ENCODE data around the gene FAM219B. TPM values are rescaled to one million over a fixed set of nuclear protein-coding genes. Genes with fewer than 3 reads are reported as not detected.

Gene FAM219B
- total and polyA plus RNA-seq, 2 of the 4 experiments (the other 2 are of a cell fraction), result 24.9 to 48.7 TPM

DNA sequence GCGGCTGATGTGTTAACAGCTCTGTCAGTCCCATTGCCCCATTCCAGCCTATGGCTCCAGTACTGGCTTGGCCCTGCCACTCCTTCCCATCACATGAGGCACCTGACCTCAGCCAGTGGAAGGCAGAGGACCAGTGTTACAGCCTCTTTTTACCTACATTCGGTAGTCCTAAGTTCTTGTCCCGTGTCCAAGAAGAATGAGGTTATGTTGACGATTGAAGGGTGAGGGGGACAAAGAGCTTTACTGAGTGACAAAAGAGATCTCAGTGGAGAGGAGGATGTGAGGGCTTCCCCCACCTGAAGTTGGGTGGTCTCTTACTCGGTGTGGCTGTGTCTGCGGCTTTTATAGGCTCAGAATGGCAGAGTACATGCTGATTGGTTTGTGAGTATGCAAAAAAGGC is 24.1 kb downstream of the FAM219B start:
- intact Hi-C loops (cut with micrococcal nuclease), result no loop called here
- no peak overlapping the region for H4K5ac ChIP-seq (ENCODE audit: low read depth, low read length)
- no peaks in the 10 kb centered on the region for H3K36me3 ChIP-seq (ENCODE audit: control insufficient read depth, insufficient read depth, low read length)

More for the DNA sequence above, 24.1 kb downstream of the FAM219B start:
- TF ChIP-seq BHLHE40 (IDR thresholded peaks at IDR 0.05; ENCODE audit: low read depth, low read length) (no peak), POLR2A (IDR thresholded peaks at IDR 0.05; ENCODE audit: low read depth, low read length) (no peak), MXI1 (IDR thresholded peaks at IDR 0.05; ENCODE audit: borderline replicate concordance, low read depth, low read length) (no peak)
- TF ChIP-seq, protein P1, sequence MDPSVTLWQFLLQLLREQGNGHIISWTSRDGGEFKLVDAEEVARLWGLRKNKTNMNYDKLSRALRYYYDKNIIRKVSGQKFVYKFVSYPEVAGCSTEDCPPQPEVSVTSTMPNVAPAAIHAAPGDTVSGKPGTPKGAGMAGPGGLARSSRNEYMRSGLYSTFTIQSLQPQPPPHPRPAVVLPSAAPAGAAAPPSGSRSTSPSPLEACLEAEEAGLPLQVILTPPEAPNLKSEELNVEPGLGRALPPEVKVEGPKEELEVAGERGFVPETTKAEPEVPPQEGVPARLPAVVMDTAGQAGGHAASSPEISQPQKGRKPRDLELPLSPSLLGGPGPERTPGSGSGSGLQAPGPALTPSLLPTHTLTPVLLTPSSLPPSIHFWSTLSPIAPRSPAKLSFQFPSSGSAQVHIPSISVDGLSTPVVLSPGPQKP (IDR thresholded peaks at IDR 0.05; ENCODE audit: borderline replicate concordance, low read depth, low read length), result no peak
- TF ChIP-seq, protein P2, sequence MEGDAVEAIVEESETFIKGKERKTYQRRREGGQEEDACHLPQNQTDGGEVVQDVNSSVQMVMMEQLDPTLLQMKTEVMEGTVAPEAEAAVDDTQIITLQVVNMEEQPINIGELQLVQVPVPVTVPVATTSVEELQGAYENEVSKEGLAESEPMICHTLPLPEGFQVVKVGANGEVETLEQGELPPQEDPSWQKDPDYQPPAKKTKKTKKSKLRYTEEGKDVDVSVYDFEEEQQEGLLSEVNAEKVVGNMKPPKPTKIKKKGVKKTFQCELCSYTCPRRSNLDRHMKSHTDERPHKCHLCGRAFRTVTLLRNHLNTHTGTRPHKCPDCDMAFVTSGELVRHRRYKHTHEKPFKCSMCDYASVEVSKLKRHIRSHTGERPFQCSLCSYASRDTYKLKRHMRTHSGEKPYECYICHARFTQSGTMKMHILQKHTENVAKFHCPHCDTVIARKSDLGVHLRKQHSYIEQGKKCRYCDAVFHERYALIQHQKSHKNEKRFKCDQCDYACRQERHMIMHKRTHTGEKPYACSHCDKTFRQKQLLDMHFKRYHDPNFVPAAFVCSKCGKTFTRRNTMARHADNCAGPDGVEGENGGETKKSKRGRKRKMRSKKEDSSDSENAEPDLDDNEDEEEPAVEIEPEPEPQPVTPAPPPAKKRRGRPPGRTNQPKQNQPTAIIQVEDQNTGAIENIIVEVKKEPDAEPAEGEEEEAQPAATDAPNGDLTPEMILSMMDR (conservative IDR thresholded peaks at IDR 0.05; ENCODE audit: low read depth, low read length), result no peak
- in situ Hi-C loops (cut with MboI; ENCODE audit: low sequenced_read_pairs) (no loop called here), dilution Hi-C loops (cut with HindIII; ENCODE audit: low sequenced_read_pairs, unreplicated experiment) (no loop called here)
- Histone ChIP-seq H3K23ac (ENCODE audit: low read depth, low read length) (no peak overlapping the region), H4K91ac (ENCODE audit: insufficient read depth, low read depth, low read length) (no peak overlapping the region), H3K4me2 (ENCODE audit: low read depth, low read length) (no peak overlapping the region), H3K79me1 (ENCODE audit: low read depth in 1 of 2, low read length in 2 of 2) (no peaks in the 10 kb centered on the region), H2AFZ (replicated peaks; ENCODE audit: low read length, poor library complexity) (no peak overlapping the region), H3K9me3 (ENCODE audit: control insufficient read depth, insufficient read depth, low read length) (no peaks in the 10 kb centered on the region; the same call in 1 of the 2 replicates), H3K9me1 (ENCODE audit: insufficient read depth, low read length) (no peaks in the 10 kb centered on the region), H3K27me3 (ENCODE audit: control insufficient read depth, insufficient read depth, low read length) (no peaks in the 10 kb centered on the region), H3K4me1 (ENCODE audit: control insufficient read depth, insufficient read depth, low read length) (no peaks in the 10 kb centered on the region), H3K18ac (ENCODE audit: low read depth, low read length) (no peak overlapping the region), H2BK120ac (ENCODE audit: low read depth, low read length) (no peak overlapping the region), H4K20me1 (ENCODE audit: insufficient read depth, low read length) (no peaks in the 10 kb centered on the region), H3K9ac (ENCODE audit: low read depth, low read length) (no peak overlapping the region), H3K27ac (ENCODE audit: insufficient read depth, low read length) (no peak overlapping the region), H3K4me3 (ENCODE audit: insufficient read depth, low read depth, low read length) (no peak overlapping the region), H3K4ac (ENCODE audit: low read depth, low read length) (no peak overlapping the region), H4K8ac (ENCODE audit: low read depth in 2 of 2, low read length in 2 of 2) (no peak overlapping the region), H2AK5ac (ENCODE audit: low read depth, low read length) (no peak overlapping the region), H2BK20ac (ENCODE audit: low read depth, low read length) (no peak overlapping the region), H2BK5ac (ENCODE audit: low read depth, low read length, poor library complexity, severe bottlenecking) (no peak overlapping the region), H2AK9ac (replicated peaks; ENCODE audit: low read depth, low read length, poor library complexity) (no peak overlapping the region), H2BK15ac (ENCODE audit: low read depth, low read length) (no peak overlapping the region), H3K14ac (replicated peaks; ENCODE audit: low read depth, low read length) (no peak overlapping the region), H3K56ac (ENCODE audit: extremely low read depth, insufficient read depth, low read length) (no peak overlapping the region)
- ATAC-seq (ENCODE audit: low read depth) (no peak), DNase-seq (no peak)
- ChIA-PET POLR2A (ENCODE audit: unreplicated experiment) (no interaction called here), CTCF (no interaction called here)
- 90% methylated on average over 2 of the region's 6 CpGs; no CpG with 5 or more reads in 1 of the 2 experiments for WGBS, 2 experiments (ENCODE audit: extremely low coverage in 2 of 2, insufficient read length in 1 of 2)
- BruUV-seq (replicated peaks), result no TSS peak
